Activated CD4-positive, alpha-beta T cell treated with anti-CD3 and anti-CD28 coated beads for 1 hour (primary cell): ENCODE measurements around the gene STT3B.
"Not testable (repeated sequence)": the region's sequence is repeated elsewhere in the genome, so short reads cannot be mapped to it uniquely, and the experiment has no call there.

Experiments
- DNase-seq: peaks from one replicate; pipeline ENCODE4 v3.0.0-alpha.2; 2020

STT3B gene

GRCh38 chr3:31555204-31555603 is 22.5 kb downstream of the STT3B start:
- DNase-seq: no peak

GRCh38 chr3:31559872-31560534 is 27.3 kb downstream of the STT3B start:
- no peak for DNase-seq

- no peak for DNase-seq
Observed at GRCh38 chr3:31561891-31562290, 29.2 kb downstream of the STT3B start.

GRCh38 chr3:31562525-31562924 is 29.8 kb downstream of the STT3B start:
- no peak for DNase-seq

GRCh38 chr3:31565288-31565687 is 32.6 kb downstream of the STT3B start:
- DNase-seq: no peak

- no peak for DNase-seq
Observed at GRCh38 chr3:31567036-31567435, 34.3 kb downstream of the STT3B start.

GRCh38 chr3:31568649-31569048 is 35.9 kb downstream of the STT3B start:
- DNase-seq: no peak

GRCh38 chr3:31571325-31571724 is 38.6 kb downstream of the STT3B start:
- DNase-seq: no peak

- DNase-seq: no peak
Observed at GRCh38 chr3:31572236-31573004, 39.7 kb downstream of the STT3B start.

- DNase-seq: no peak
Observed at GRCh38 chr3:31573036-31573779, 40.5 kb downstream of the STT3B start.

- DNase-seq: no peak
Observed at GRCh38 chr3:31575448-31575847, 42.7 kb downstream of the STT3B start.

- no peak for DNase-seq
Observed at GRCh38 chr3:31576521-31576920, 43.8 kb downstream of the STT3B start.

GRCh38 chr3:31577232-31577631 is 44.5 kb downstream of the STT3B start:
- no peak for DNase-seq

- no peak for DNase-seq
Observed at GRCh38 chr3:31579828-31580227, 47.1 kb downstream of the STT3B start.

- no peak for DNase-seq
Observed at GRCh38 chr3:31580645-31581044, 47.9 kb downstream of the STT3B start.

- DNase-seq: no peak
Observed at GRCh38 chr3:31581660-31582059, 48.9 kb downstream of the STT3B start.

- no peak for DNase-seq
Observed at GRCh38 chr3:31589228-31589627, 56.5 kb downstream of the STT3B start.

- no peak for DNase-seq
Observed at GRCh38 chr3:31590650-31591049, 57.9 kb downstream of the STT3B start.

GRCh38 chr3:31592764-31593163 is 60.0 kb downstream of the STT3B start:
- DNase-seq: no peak

- no peak for DNase-seq
Observed at GRCh38 chr3:31596176-31596575, 63.5 kb downstream of the STT3B start.

- DNase-seq: no peak
Observed at GRCh38 chr3:31600431-31600830, 67.7 kb downstream of the STT3B start.

GRCh38 chr3:31605333-31605732 is 72.6 kb downstream of the STT3B start:
- DNase-seq: not testable (repeated sequence)

GRCh38 chr3:31606453-31606852 is 73.7 kb downstream of the STT3B start:
- DNase-seq: no peak

- DNase-seq: no peak
Observed at GRCh38 chr3:31610700-31611275, 78.1 kb downstream of the STT3B start.
